Ovary (tissue), 3 donors: ENCODE measurements around the gene MYBPHL.

Source experiments
- EP300 ChIP-seq: sonication (generic); formaldehyde crosslinking; IDR thresholded peaks from one replicate; pipeline ENCODE4 v1.6.1; 2017; ENCODE audit warnings: antibody characterized with exemption
- POLR2A ChIP-seq: fragments of 450-650 bp; IDR thresholded peaks from one replicate; pipeline ENCODE4 v1.6.1; 2017; ENCODE audit warnings: antibody characterized with exemption, mild to moderate bottlenecking, moderate library complexity
- TF ChIP-seq, protein P1 (sequence below), 3 donors: fragments of 450-650 bp in 2 of 3; fragments of 200-600 bp in 1 of 3; IDR thresholded peaks; one replicate each; pipeline versions ENCODE4 v1.5.1 to v1.8.0; 2016 to 2022; ENCODE audit warnings: antibody characterized with exemption in 3 of 3, mild to moderate bottlenecking in 1 of 3
- donor health status: DM: no; HTN: no; CAD: no.

DNA sequence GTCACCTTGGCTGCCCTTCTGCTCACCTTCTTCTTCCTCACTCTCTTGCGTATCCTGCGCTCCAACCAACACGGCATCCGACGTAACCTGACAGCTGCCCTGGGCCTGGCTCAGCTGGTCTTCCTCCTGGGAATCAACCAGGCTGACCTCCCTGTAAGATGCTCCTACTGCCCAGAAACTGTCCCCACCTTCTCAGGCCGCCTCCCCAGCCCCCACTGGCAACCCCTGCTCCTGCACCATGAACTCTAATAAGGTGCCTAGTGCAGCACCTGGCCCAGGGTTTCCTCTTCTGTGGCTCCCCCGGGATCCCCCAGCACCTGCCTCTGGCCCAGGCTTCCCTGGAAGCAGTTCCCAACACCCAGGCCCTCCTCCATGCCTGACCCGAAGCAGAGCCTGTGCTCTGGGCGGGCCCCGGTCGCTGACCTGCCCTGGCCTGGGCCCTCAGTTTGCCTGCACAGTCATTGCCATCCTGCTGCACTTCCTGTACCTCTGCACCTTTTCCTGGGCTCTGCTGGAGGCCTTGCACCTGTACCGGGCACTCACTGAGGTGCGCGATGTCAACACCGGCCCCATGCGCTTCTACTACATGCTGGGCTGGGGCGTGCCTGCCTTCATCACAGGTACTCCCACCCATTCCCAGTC, 36.7 kb downstream of the MYBPHL start:
- TF ChIP-seq, protein P1, sequence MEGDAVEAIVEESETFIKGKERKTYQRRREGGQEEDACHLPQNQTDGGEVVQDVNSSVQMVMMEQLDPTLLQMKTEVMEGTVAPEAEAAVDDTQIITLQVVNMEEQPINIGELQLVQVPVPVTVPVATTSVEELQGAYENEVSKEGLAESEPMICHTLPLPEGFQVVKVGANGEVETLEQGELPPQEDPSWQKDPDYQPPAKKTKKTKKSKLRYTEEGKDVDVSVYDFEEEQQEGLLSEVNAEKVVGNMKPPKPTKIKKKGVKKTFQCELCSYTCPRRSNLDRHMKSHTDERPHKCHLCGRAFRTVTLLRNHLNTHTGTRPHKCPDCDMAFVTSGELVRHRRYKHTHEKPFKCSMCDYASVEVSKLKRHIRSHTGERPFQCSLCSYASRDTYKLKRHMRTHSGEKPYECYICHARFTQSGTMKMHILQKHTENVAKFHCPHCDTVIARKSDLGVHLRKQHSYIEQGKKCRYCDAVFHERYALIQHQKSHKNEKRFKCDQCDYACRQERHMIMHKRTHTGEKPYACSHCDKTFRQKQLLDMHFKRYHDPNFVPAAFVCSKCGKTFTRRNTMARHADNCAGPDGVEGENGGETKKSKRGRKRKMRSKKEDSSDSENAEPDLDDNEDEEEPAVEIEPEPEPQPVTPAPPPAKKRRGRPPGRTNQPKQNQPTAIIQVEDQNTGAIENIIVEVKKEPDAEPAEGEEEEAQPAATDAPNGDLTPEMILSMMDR (IDR thresholded peaks at IDR 0.05), result no peak
- TF ChIP-seq POLR2A, result no peak
- TF ChIP-seq EP300, result no peak
